GM23338 (cell line): ENCODE results near the gene PYGO1. TPM values are rescaled to one million over a fixed set of nuclear protein-coding genes. Genes with fewer than 3 reads are reported as not detected.

ENCODE experiments used
- ATAC-seq: fragments of 200-7000 bp; cut with Tn5 transposase; 3 replicates; pipeline ENCODE4 v1.9.1; 2020
- DNase-seq: peaks from one replicate; pipeline ENCODE4 v3.0.0-alpha.2; 2015; ENCODE audit warnings: low spot score
- H2AFZ ChIP-seq: fragments of 200-600 bp; sonication (generic); 2 replicates; pipeline ENCODE4 v1.8.0; 2016; ENCODE audit warnings: antibody characterized with exemption, mild to moderate bottlenecking, moderate library complexity
- H3F3A ChIP-seq: fragments of 200-600 bp; sonication (generic); replicated peaks from 2 replicates; pipeline ENCODE4 v1.8.0; 2017; ENCODE audit warnings: antibody characterized with exemption, mixed run types, low read depth
- H3K27ac ChIP-seq: fragments of 200-600 bp; sonication (generic); 2 replicates; pipeline ENCODE4 v1.6.1; 2016; ENCODE audit warnings: low read depth
- H3K27me3 ChIP-seq: fragments of 200-600 bp; sonication (generic); 2 replicates; pipeline ENCODE4 v1.8.0; 2016; ENCODE audit warnings: mild to moderate bottlenecking, mixed run types, moderate library complexity; ENCODE audit not compliant: insufficient read depth
- H3K36me3 ChIP-seq: fragments of 200-600 bp; sonication (generic); 2 replicates; pipeline ENCODE4 v1.8.0; 2016; ENCODE audit warnings: mild to moderate bottlenecking; ENCODE audit not compliant: insufficient read depth
- H3K4me1 ChIP-seq: fragments of 200-600 bp; sonication (generic); 2 replicates; pipeline ENCODE4 v1.8.0; 2016; ENCODE audit warnings: mild to moderate bottlenecking, moderate library complexity; ENCODE audit not compliant: insufficient read depth
- H3K4me2 ChIP-seq: fragments of 200-600 bp; sonication (generic); 2 replicates; pipeline ENCODE4 v1.7.1; 2017; ENCODE audit warnings: mixed run types
- H3K4me3 ChIP-seq: fragments of 200-600 bp; sonication (generic); 2 replicates; pipeline ENCODE4 v1.6.1; 2016; ENCODE audit warnings: mixed run types
- H3K79me2 ChIP-seq: fragments of 200-600 bp; sonication (generic); replicated peaks from 2 replicates; pipeline ENCODE4 v1.8.0; 2017; ENCODE audit warnings: mild to moderate bottlenecking; ENCODE audit not compliant: insufficient read depth
- H3K9me2 ChIP-seq: fragments of 200-600 bp; sonication (generic); 2 replicates; pipeline ENCODE4 v1.8.0; 2017; ENCODE audit not compliant: insufficient read depth
- H4K20me1 ChIP-seq: fragments of 200-600 bp; sonication (generic); replicated peaks from 2 replicates; pipeline ENCODE4 v1.8.0; 2017; ENCODE audit warnings: mild to moderate bottlenecking; ENCODE audit not compliant: insufficient read depth
- H3K27ac Mint-ChIP-seq: 2 replicates; pipeline ENCODE4 v1.8.0; 2020; ENCODE audit warnings: inconsistent platforms, mild to moderate bottlenecking, moderate library complexity, mixed read lengths
- H3K27me3 Mint-ChIP-seq: 3 replicates; pipeline ENCODE4 v1.8.0; 2022; ENCODE audit warnings: low read depth, mild to moderate bottlenecking, moderate library complexity, mixed read lengths, inconsistent platforms; ENCODE audit not compliant: insufficient read depth, poor library complexity
- H3K36me3 Mint-ChIP-seq: 3 replicates; pipeline ENCODE4 v1.8.0; 2021; ENCODE audit warnings: low read depth, mild to moderate bottlenecking, inconsistent platforms, moderate library complexity, mixed read lengths
- H3K4me1 Mint-ChIP-seq: 3 replicates; pipeline ENCODE4 v1.8.0; 2020; ENCODE audit warnings: mild to moderate bottlenecking, inconsistent platforms, mixed read lengths
- H3K4me3 Mint-ChIP-seq: 3 replicates; pipeline ENCODE4 v1.8.0; 2021; ENCODE audit warnings: moderate library complexity, mild to moderate bottlenecking, inconsistent platforms, mixed read lengths
- H3K9me3 Mint-ChIP-seq: 3 replicates; pipeline ENCODE4 v1.8.0; 2020; ENCODE audit warnings: moderate library complexity, mild to moderate bottlenecking, inconsistent platforms, mixed read lengths
- CREB1 ChIP-seq: fragments of 250-450 bp; sonication (Bioruptor Pico); IDR thresholded peaks from 2 replicates; pipeline ENCODE4 v1.5.0; 2020; ENCODE audit warnings: low read depth, mild to moderate bottlenecking, moderate library complexity
- CTCF ChIP-seq, 2 experiments: fragments of 200-600 bp in 1 of 2; sonication (generic) in 1 of 2; conservative IDR thresholded peaks; 2 replicates each; pipeline versions ENCODE4 v1.5.1 to v1.6.1; 2016 to 2017; ENCODE audit warnings: antibody characterized with exemption in 2 of 2, low read depth in 2 of 2, mild to moderate bottlenecking in 2 of 2, moderate library complexity in 1 of 2
- EZH2 ChIP-seq: fragments of 200-600 bp; sonication (generic); IDR thresholded peaks from one replicate; pipeline ENCODE4 v1.8.0; 2017; ENCODE audit warnings: antibody characterized with exemption, mild to moderate bottlenecking, low read depth; ENCODE audit not compliant: unreplicated experiment
- EZH2phosphoT487 ChIP-seq: fragments of 200-600 bp; sonication (generic); IDR thresholded peaks from one replicate; pipeline ENCODE4 v1.8.1; 2018; ENCODE audit warnings: antibody characterized with exemption; ENCODE audit not compliant: unreplicated experiment
- JUNB ChIP-seq: IDR thresholded peaks from one replicate; pipeline ENCODE4 v1.6.1; 2016; ENCODE audit warnings: antibody characterized with exemption; ENCODE audit not compliant: unreplicated experiment
- NANOG ChIP-seq: IDR thresholded peaks from 2 replicates; pipeline ENCODE4 v1.6.1; 2016; ENCODE audit warnings: antibody characterized with exemption, borderline replicate concordance
- POLR2AphosphoS5 ChIP-seq: IDR thresholded peaks from 2 replicates; pipeline ENCODE4 v1.6.1; 2016; ENCODE audit warnings: antibody characterized with exemption, low read depth
- STAT1 ChIP-seq: IDR thresholded peaks from one replicate; pipeline ENCODE4 v1.6.1; 2016; ENCODE audit warnings: antibody characterized with exemption; ENCODE audit not compliant: unreplicated experiment
- ZNF114 ChIP-seq: fragments of 250-450 bp; sonication (Bioruptor Pico); IDR thresholded peaks from 2 replicates; pipeline ENCODE4 v1.5.0; 2020; ENCODE audit warnings: mild to moderate bottlenecking, moderate library complexity
- ZNF331 ChIP-seq: fragments of 250-450 bp; sonication (Bioruptor Pico); IDR thresholded peaks from 2 replicates; pipeline ENCODE4 v1.5.0; 2020; ENCODE audit warnings: low read depth, mild to moderate bottlenecking, moderate library complexity
- polyA plus RNA-seq: library from polyadenylated mRNA; unstranded; fragments of >200 nt; fragmentation: Nextera tagmentation; extraction: Ambion mirVana; gene quantifications from 2 replicates; pipeline ENCODE4 v1.2.1, GENCODE V29; 2016
- total RNA-seq: library from RNA; depleted of rRNA; stranded (reverse); fragments of >200 nt; shearing (Covaris generic); gene quantifications from 2 replicates; pipeline ENCODE4 v1.2.3, GENCODE V29; 2014
- TF ChIP-seq, protein P1 (sequence below): IDR thresholded peaks from one replicate; pipeline ENCODE4 v1.6.1; 2018; ENCODE audit warnings: antibody characterized with exemption; ENCODE audit not compliant: unreplicated experiment
- TF ChIP-seq, protein P2 (sequence below): IDR thresholded peaks from 2 replicates; pipeline ENCODE4 v1.6.1; 2016; ENCODE audit warnings: antibody characterized with exemption
- TF ChIP-seq, protein P3 (sequence below): fragments of 250-450 bp; sonication (Bioruptor Pico); IDR thresholded peaks from 2 replicates; pipeline ENCODE4 v1.5.0; 2020; ENCODE audit warnings: mild to moderate bottlenecking, moderate library complexity

Gene PYGO1
- total and polyA plus RNA-seq, 2 experiments from 2014 or later, result 0.18 to 0.52 TPM

GRCh38 chr15:55555089-55555488, 33.1 kb downstream of the PYGO1 start:
- H3K27me3 Mint-ChIP-seq, result peaks cover 2% of the 10 kb centered on the region
- Histone ChIP-seq H2AFZ (no peak overlapping the region), H3K4me2 (no peak overlapping the region), H3K27ac (no peak overlapping the region), H3K9me2 (no peaks in the 10 kb centered on the region), H4K20me1 (no peaks in the 10 kb centered on the region), H3K27me3 (no peaks in the 10 kb centered on the region), H3K4me1 (no peaks in the 10 kb centered on the region), H3K4me3 (no peak overlapping the region), H3F3A (no peaks in the 10 kb centered on the region), H3K79me2 (no peaks in the 10 kb centered on the region), H3K36me3 (peaks cover 5% of the 10 kb centered on the region; the same call in 1 of the 2 replicates)
- H3K36me3 Mint-ChIP-seq, result peaks cover 21% of the 10 kb centered on the region
- no peak for DNase-seq
- peaks cover 37% of the 10 kb centered on the region for H3K9me3 Mint-ChIP-seq
- H3K4me1 Mint-ChIP-seq, result 0 out of 3 replicates have a peak, but pooled peaks cover 3% of the 10 kb centered on the region
- no peak overlapping the region for H3K4me3 Mint-ChIP-seq
- H3K27ac Mint-ChIP-seq, result no peak overlapping the region
- ATAC-seq, result no peak
- TF ChIP-seq NANOG (no peak), ZNF331 (CRISPR knock-in tag) (no peak), EZH2 (no peak), CTCF (conservative IDR thresholded peaks at IDR 0.05; ENCODE audit: low read depth in 2 of 2) (no peak), STAT1 (no peak), EZH2phosphoT487 (no peak), CREB1 (CRISPR knock-in tag) (no peak), ZNF114 (CRISPR knock-in tag) (no peak), JUNB (no peak), POLR2AphosphoS5 (no peak)
- TF ChIP-seq, protein P1, sequence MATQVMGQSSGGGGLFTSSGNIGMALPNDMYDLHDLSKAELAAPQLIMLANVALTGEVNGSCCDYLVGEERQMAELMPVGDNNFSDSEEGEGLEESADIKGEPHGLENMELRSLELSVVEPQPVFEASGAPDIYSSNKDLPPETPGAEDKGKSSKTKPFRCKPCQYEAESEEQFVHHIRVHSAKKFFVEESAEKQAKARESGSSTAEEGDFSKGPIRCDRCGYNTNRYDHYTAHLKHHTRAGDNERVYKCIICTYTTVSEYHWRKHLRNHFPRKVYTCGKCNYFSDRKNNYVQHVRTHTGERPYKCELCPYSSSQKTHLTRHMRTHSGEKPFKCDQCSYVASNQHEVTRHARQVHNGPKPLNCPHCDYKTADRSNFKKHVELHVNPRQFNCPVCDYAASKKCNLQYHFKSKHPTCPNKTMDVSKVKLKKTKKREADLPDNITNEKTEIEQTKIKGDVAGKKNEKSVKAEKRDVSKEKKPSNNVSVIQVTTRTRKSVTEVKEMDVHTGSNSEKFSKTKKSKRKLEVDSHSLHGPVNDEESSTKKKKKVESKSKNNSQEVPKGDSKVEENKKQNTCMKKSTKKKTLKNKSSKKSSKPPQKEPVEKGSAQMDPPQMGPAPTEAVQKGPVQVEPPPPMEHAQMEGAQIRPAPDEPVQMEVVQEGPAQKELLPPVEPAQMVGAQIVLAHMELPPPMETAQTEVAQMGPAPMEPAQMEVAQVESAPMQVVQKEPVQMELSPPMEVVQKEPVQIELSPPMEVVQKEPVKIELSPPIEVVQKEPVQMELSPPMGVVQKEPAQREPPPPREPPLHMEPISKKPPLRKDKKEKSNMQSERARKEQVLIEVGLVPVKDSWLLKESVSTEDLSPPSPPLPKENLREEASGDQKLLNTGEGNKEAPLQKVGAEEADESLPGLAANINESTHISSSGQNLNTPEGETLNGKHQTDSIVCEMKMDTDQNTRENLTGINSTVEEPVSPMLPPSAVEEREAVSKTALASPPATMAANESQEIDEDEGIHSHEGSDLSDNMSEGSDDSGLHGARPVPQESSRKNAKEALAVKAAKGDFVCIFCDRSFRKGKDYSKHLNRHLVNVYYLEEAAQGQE, result no peak
- TF ChIP-seq, protein P2, sequence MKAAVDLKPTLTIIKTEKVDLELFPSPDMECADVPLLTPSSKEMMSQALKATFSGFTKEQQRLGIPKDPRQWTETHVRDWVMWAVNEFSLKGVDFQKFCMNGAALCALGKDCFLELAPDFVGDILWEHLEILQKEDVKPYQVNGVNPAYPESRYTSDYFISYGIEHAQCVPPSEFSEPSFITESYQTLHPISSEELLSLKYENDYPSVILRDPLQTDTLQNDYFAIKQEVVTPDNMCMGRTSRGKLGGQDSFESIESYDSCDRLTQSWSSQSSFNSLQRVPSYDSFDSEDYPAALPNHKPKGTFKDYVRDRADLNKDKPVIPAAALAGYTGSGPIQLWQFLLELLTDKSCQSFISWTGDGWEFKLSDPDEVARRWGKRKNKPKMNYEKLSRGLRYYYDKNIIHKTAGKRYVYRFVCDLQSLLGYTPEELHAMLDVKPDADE, result no peak
- TF ChIP-seq, protein P3, sequence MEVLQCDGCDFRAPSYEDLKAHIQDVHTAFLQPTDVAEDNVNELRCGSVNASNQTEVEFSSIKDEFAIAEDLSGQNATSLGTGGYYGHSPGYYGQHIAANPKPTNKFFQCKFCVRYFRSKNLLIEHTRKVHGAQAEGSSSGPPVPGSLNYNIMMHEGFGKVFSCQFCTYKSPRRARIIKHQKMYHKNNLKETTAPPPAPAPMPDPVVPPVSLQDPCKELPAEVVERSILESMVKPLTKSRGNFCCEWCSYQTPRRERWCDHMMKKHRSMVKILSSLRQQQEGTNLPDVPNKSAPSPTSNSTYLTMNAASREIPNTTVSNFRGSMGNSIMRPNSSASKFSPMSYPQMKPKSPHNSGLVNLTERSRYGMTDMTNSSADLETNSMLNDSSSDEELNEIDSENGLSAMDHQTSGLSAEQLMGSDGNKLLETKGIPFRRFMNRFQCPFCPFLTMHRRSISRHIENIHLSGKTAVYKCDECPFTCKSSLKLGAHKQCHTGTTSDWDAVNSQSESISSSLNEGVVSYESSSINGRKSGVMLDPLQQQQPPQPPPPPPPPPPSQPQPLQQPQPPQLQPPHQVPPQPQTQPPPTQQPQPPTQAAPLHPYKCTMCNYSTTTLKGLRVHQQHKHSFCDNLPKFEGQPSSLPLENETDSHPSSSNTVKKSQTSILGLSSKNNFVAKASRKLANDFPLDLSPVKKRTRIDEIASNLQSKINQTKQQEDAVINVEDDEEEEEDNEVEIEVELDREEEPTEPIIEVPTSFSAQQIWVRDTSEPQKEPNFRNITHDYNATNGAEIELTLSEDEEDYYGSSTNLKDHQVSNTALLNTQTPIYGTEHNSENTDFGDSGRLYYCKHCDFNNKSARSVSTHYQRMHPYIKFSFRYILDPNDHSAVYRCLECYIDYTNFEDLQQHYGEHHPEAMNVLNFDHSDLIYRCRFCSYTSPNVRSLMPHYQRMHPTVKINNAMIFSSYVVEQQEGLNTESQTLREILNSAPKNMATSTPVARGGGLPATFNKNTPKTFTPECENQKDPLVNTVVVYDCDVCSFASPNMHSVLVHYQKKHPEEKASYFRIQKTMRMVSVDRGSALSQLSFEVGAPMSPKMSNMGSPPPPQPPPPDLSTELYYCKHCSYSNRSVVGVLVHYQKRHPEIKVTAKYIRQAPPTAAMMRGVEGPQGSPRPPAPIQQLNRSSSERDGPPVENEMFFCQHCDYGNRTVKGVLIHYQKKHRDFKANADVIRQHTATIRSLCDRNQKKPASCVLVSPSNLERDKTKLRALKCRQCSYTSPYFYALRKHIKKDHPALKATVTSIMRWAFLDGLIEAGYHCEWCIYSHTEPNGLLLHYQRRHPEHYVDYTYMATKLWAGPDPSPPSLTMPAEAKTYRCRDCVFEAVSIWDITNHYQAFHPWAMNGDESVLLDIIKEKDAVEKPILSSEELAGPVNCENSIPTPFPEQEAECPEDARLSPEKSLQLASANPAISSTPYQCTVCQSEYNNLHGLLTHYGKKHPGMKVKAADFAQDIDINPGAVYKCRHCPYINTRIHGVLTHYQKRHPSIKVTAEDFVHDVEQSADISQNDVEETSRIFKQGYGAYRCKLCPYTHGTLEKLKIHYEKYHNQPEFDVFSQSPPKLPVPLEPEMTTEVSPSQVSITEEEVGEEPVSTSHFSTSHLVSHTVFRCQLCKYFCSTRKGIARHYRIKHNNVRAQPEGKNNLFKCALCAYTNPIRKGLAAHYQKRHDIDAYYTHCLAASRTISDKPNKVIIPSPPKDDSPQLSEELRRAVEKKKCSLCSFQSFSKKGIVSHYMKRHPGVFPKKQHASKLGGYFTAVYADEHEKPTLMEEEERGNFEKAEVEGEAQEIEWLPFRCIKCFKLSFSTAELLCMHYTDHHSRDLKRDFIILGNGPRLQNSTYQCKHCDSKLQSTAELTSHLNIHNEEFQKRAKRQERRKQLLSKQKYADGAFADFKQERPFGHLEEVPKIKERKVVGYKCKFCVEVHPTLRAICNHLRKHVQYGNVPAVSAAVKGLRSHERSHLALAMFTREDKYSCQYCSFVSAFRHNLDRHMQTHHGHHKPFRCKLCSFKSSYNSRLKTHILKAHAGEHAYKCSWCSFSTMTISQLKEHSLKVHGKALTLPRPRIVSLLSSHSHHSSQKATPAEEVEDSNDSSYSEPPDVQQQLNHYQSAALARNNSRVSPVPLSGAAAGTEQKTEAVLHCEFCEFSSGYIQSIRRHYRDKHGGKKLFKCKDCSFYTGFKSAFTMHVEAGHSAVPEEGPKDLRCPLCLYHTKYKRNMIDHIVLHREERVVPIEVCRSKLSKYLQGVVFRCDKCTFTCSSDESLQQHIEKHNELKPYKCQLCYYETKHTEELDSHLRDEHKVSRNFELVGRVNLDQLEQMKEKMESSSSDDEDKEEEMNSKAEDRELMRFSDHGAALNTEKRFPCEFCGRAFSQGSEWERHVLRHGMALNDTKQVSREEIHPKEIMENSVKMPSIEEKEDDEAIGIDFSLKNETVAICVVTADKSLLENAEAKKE, result no peak
